SKM-1 treated with dmso at 0.1 percent for 144 hours (cell line): ENCODE measurements around the gene NPAS3.

Experiments
- DNase-seq: peaks from one replicate; lab custom pipeline; 2025; ENCODE audit not compliant: unreplicated experiment; lab: John Stamatoyannopoulos, UW

The NPAS3 gene

GRCh38 chr14:33241331-33241730, 302.7 kb downstream of the NPAS3 start:
- no peak for DNase-seq

GRCh38 chr14:33249233-33249820, 310.6 kb downstream of the NPAS3 start:
- DNase-seq, result no peak

GRCh38 chr14:33250963-33251362, 312.3 kb downstream of the NPAS3 start:
- no peak for DNase-seq

GRCh38 chr14:33254342-33254741, 315.7 kb downstream of the NPAS3 start:
- DNase-seq, result no peak

GRCh38 chr14:33254861-33255395, 316.2 kb downstream of the NPAS3 start:
- no peak for DNase-seq

- no peak for DNase-seq
These were observed 319.1 kb downstream of the NPAS3 start for GRCh38 chr14:33257796-33258195.

- DNase-seq, result no peak
These were observed 321.1 kb downstream of the NPAS3 start for GRCh38 chr14:33259764-33260163.

- no peak for DNase-seq
These were observed 332.5 kb downstream of the NPAS3 start for GRCh38 chr14:33271216-33271615.

GRCh38 chr14:33271891-33272290, 333.2 kb downstream of the NPAS3 start:
- DNase-seq, result no peak

- DNase-seq, result no peak
These were observed 335.3 kb downstream of the NPAS3 start for GRCh38 chr14:33273978-33274377.

GRCh38 chr14:33275879-33276278, 337.2 kb downstream of the NPAS3 start:
- no peak for DNase-seq

- DNase-seq, result no peak
These were observed 341.2 kb downstream of the NPAS3 start for GRCh38 chr14:33279865-33280264.

- DNase-seq, result no peak
These were observed 342.0 kb downstream of the NPAS3 start for GRCh38 chr14:33280646-33281045.

GRCh38 chr14:33282331-33283230, 343.9 kb downstream of the NPAS3 start:
- DNase-seq, result no peak

GRCh38 chr14:33285902-33286700, 347.4 kb downstream of the NPAS3 start:
- DNase-seq, result no peak

- DNase-seq, result no peak
These were observed 348.5 kb downstream of the NPAS3 start for GRCh38 chr14:33287189-33287588.

GRCh38 chr14:33290641-33291040, 352.0 kb downstream of the NPAS3 start:
- DNase-seq, result no peak

GRCh38 chr14:33291529-33292104, 352.9 kb downstream of the NPAS3 start:
- no peak for DNase-seq

- DNase-seq, result no peak
These were observed 355.7 kb downstream of the NPAS3 start for GRCh38 chr14:33294419-33294818.

- DNase-seq, result no peak
These were observed 358.9 kb downstream of the NPAS3 start for GRCh38 chr14:33297565-33297964.

GRCh38 chr14:33307691-33308251, 369.1 kb downstream of the NPAS3 start:
- DNase-seq, result no peak
